ENCODE data around the gene CD55.

Gene CD55

GRCh38 chr1:207329469-207329868 lies 8.0 kb downstream of the CD55 start:
- Histone ChIP-seq H3K9me3 (ENCODE audit: control insufficient read depth, insufficient read depth, low read length) (peaks cover 15% of the 10 kb centered on the region), H3K79me2 (ENCODE audit: control insufficient read depth, low read length) (no peaks in the 10 kb centered on the region), H3K4me1 (ENCODE audit: control insufficient read depth, low read length) (peaks cover 22% of the 10 kb centered on the region), H3K9me2 (replicated peaks; ENCODE audit: control insufficient read depth, low read length) (no peaks in the 10 kb centered on the region), H3K36me3 (ENCODE audit: control insufficient read depth, low read length) (peaks cover 95% of the 10 kb centered on the region), H3K4me2 (ENCODE audit: low read length) (no peak overlapping the region), H3K27me3 (ENCODE audit: control insufficient read depth, low read length) (no peaks in the 10 kb centered on the region), H4K20me1 (ENCODE audit: control insufficient read depth, insufficient read depth, low read depth, low read length) (no peaks in the 10 kb centered on the region; the same call in 1 of the 2 replicates), H3K27ac (ENCODE audit: low read depth, low read length) (no peak overlapping the region), H3F3A (ENCODE audit: control insufficient read depth, insufficient read depth) (no peaks in the 10 kb centered on the region), H3K4me3 (ENCODE audit: low read length) (no peak overlapping the region)
- TF ChIP-seq EZH2phosphoT487 (IDR thresholded peaks at IDR 0.05; ENCODE audit: borderline replicate concordance, low read length) (no peak), CTCF (IDR thresholded peaks at IDR 0.05; ENCODE audit: low read depth, low read length, poor library complexity, severe bottlenecking) (no peak)

GRCh38 chr1:207330011-207330710 lies 8.7 kb downstream of the CD55 start:
- no peak overlapping the region for H3K27ac ChIP-seq (ENCODE audit: low read depth, low read length)
- peaks cover 95% of the 10 kb centered on the region for H3K36me3 ChIP-seq (ENCODE audit: control insufficient read depth, low read length)
- TF ChIP-seq EZH2phosphoT487 (IDR thresholded peaks at IDR 0.05; ENCODE audit: borderline replicate concordance, low read length) = no peak
- TF ChIP-seq CTCF (IDR thresholded peaks at IDR 0.05; ENCODE audit: low read depth, low read length, poor library complexity, severe bottlenecking) = no peak

GRCh38 chr1:207331354-207332313 lies 10.2 kb downstream of the CD55 start:
- Histone ChIP-seq H3K4me1 (ENCODE audit: control insufficient read depth, low read length) (peaks cover 40% of the 10 kb centered on the region), H3K4me3 (ENCODE audit: low read length) (no peak overlapping the region), H3F3A (ENCODE audit: control insufficient read depth, insufficient read depth) (no peaks in the 10 kb centered on the region), H3K4me2 (ENCODE audit: low read length) (no peak overlapping the region), H3K9me3 (ENCODE audit: control insufficient read depth, insufficient read depth, low read length) (peaks cover 15% of the 10 kb centered on the region), H4K20me1 (ENCODE audit: control insufficient read depth, insufficient read depth, low read depth, low read length) (no peaks in the 10 kb centered on the region; the same call in 1 of the 2 replicates), H3K27ac (ENCODE audit: low read depth, low read length) (no peak overlapping the region), H3K79me2 (ENCODE audit: control insufficient read depth, low read length) (no peaks in the 10 kb centered on the region), H3K9me2 (replicated peaks; ENCODE audit: control insufficient read depth, low read length) (no peaks in the 10 kb centered on the region), H3K27me3 (ENCODE audit: control insufficient read depth, low read length) (no peaks in the 10 kb centered on the region), H3K36me3 (ENCODE audit: control insufficient read depth, low read length) (peaks cover 94% of the 10 kb centered on the region)
- TF ChIP-seq CTCF (IDR thresholded peaks at IDR 0.05; ENCODE audit: low read depth, low read length, poor library complexity, severe bottlenecking) (no peak), EZH2phosphoT487 (IDR thresholded peaks at IDR 0.05; ENCODE audit: borderline replicate concordance, low read length) (no peak)

More at GRCh38 chr1:207330011-207330710, 8.7 kb downstream of the CD55 start:
- Histone ChIP-seq H3K4me2 (ENCODE audit: low read length) (no peak overlapping the region), H3F3A (ENCODE audit: control insufficient read depth, insufficient read depth) (no peaks in the 10 kb centered on the region), H4K20me1 (ENCODE audit: control insufficient read depth, insufficient read depth, low read depth, low read length) (no peaks in the 10 kb centered on the region; the same call in 1 of the 2 replicates), H3K4me1 (ENCODE audit: control insufficient read depth, low read length) (peaks cover 26% of the 10 kb centered on the region), H3K9me2 (replicated peaks; ENCODE audit: control insufficient read depth, low read length) (no peaks in the 10 kb centered on the region), H3K27me3 (ENCODE audit: control insufficient read depth, low read length) (no peaks in the 10 kb centered on the region), H3K9me3 (ENCODE audit: control insufficient read depth, insufficient read depth, low read length) (peaks cover 15% of the 10 kb centered on the region), H3K79me2 (ENCODE audit: control insufficient read depth, low read length) (no peaks in the 10 kb centered on the region), H3K4me3 (ENCODE audit: low read length) (no peak overlapping the region)
